Measurements from ENCODE around the gene GON7.
A peak's percentile ranks its signal among the peaks of the same experiment; 100 is the strongest.

GON7 gene

GRCh38 chr14:93219103-93219726, 12.3 kb upstream of the GON7 start:
- Histone ChIP-seq H3K36me3 (ENCODE audit: low read depth) (peaks cover 90% of the 10 kb centered on the region), H3K9me3 (ENCODE audit: severe bottlenecking) (no peaks in the 10 kb centered on the region), H3K4me3 (ENCODE audit: severe bottlenecking) (no peak overlapping the region), H3K27ac (ENCODE audit: poor library complexity, severe bottlenecking) (no peak overlapping the region), H3K27me3 (ENCODE audit: insufficient read depth, poor library complexity, severe bottlenecking) (no peaks in the 10 kb centered on the region), H3K4me1 (ENCODE audit: insufficient read depth, poor library complexity, severe bottlenecking) (no peaks in the 10 kb centered on the region)
- no peak for DNase-seq (ENCODE audit: low spot score)
- TF ChIP-seq, protein P1, sequence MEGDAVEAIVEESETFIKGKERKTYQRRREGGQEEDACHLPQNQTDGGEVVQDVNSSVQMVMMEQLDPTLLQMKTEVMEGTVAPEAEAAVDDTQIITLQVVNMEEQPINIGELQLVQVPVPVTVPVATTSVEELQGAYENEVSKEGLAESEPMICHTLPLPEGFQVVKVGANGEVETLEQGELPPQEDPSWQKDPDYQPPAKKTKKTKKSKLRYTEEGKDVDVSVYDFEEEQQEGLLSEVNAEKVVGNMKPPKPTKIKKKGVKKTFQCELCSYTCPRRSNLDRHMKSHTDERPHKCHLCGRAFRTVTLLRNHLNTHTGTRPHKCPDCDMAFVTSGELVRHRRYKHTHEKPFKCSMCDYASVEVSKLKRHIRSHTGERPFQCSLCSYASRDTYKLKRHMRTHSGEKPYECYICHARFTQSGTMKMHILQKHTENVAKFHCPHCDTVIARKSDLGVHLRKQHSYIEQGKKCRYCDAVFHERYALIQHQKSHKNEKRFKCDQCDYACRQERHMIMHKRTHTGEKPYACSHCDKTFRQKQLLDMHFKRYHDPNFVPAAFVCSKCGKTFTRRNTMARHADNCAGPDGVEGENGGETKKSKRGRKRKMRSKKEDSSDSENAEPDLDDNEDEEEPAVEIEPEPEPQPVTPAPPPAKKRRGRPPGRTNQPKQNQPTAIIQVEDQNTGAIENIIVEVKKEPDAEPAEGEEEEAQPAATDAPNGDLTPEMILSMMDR (IDR thresholded peaks at IDR 0.05; ENCODE audit: poor library complexity, severe bottlenecking): peak; percentile 87
- ATAC-seq (ENCODE audit: low read depth): peak; percentile 93

- no peaks in the 10 kb centered on the region for H3K9me3 ChIP-seq (ENCODE audit: severe bottlenecking)
- DNase-seq (ENCODE audit: low spot score): no peak
- no peaks in the 10 kb centered on the region for H3K4me1 ChIP-seq (ENCODE audit: insufficient read depth, poor library complexity, severe bottlenecking)
- H3K27me3 ChIP-seq (ENCODE audit: insufficient read depth, poor library complexity, severe bottlenecking): no peaks in the 10 kb centered on the region
- no peak for ATAC-seq (ENCODE audit: low read depth)
- TF ChIP-seq, protein P1 (IDR thresholded peaks at IDR 0.05; ENCODE audit: poor library complexity, severe bottlenecking): no peak
- no peak overlapping the region for H3K4me3 ChIP-seq (ENCODE audit: severe bottlenecking)
- peaks cover 96% of the 10 kb centered on the region for H3K36me3 ChIP-seq (ENCODE audit: low read depth)
- H3K27ac ChIP-seq (ENCODE audit: poor library complexity, severe bottlenecking): no peak overlapping the region
Observed at GRCh38 chr14:93214598-93214997, 7.7 kb upstream of the GON7 start.

GRCh38 chr14:93212432-93212831, 5.6 kb upstream of the GON7 start:
- ATAC-seq (ENCODE audit: low read depth): no peak
- TF ChIP-seq, protein P1 (IDR thresholded peaks at IDR 0.05; ENCODE audit: poor library complexity, severe bottlenecking): no peak

DNA sequence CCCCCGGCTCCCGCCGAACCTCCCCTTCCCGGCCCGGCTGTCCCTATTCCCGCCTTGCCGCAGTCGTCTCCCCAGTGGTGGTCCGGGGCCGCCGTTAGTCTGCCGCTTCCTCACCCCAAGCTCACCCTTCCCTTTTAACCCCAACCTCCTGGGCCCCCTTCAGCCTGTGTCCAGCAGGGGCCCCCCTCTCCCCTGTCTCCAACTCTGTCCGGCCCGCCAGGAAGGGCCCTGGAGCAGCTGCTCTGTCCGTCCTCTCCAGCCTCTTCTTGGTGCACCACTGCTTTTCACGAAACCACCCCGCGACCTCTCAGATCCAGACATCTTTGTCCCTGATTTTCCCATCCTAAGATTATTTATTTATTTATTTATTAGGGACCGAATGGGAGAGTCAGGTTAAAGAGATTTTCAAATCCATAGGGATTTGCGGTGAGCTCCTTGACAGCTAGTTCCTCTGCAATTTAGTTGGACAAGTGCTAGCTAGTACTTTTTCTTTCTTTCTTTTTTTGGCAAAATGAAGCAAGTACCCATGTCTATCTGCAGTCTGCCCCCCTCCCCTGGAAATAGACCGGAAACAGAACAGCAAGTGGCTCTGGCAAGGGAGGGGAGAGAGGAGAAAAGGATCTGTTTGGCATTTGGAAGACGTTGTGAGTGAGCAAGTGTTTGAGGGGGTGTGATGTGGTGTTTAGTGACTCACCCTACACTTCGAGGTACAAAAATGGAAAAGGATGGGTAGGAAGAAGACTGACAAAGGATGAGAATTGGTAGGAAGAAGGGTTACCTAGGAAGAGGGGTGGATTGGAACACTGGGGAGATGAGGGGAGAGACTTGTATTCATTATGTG, 823 bp upstream of the GON7 start:
- H3K4me1 ChIP-seq (ENCODE audit: insufficient read depth, poor library complexity, severe bottlenecking): no peaks in the 10 kb centered on the region
- DNase-seq (ENCODE audit: low spot score) (peak; percentile 78), ATAC-seq (ENCODE audit: low read depth) (peak; percentile 60)
- H3K9me3 ChIP-seq (ENCODE audit: severe bottlenecking): no peaks in the 10 kb centered on the region
- TF ChIP-seq, protein P1 (IDR thresholded peaks at IDR 0.05; ENCODE audit: poor library complexity, severe bottlenecking): peak; percentile 88
- peak overlapping the region; percentile 61 for H3K27ac ChIP-seq (ENCODE audit: poor library complexity, severe bottlenecking)
- H3K27me3 ChIP-seq (ENCODE audit: insufficient read depth, poor library complexity, severe bottlenecking): no peaks in the 10 kb centered on the region
- peak overlapping the region; percentile 63 for H3K4me3 ChIP-seq (ENCODE audit: severe bottlenecking)
- H3K36me3 ChIP-seq (ENCODE audit: low read depth): peaks cover 50% of the 10 kb centered on the region

More at GRCh38 chr14:93212432-93212831, 5.6 kb upstream of the GON7 start:
- H3K9me3 ChIP-seq (ENCODE audit: severe bottlenecking): no peaks in the 10 kb centered on the region
- H3K4me3 ChIP-seq (ENCODE audit: severe bottlenecking): no peak overlapping the region
- H3K27me3 ChIP-seq (ENCODE audit: insufficient read depth, poor library complexity, severe bottlenecking): no peaks in the 10 kb centered on the region
- H3K36me3 ChIP-seq (ENCODE audit: low read depth): peaks cover 82% of the 10 kb centered on the region
- no peak overlapping the region for H3K27ac ChIP-seq (ENCODE audit: poor library complexity, severe bottlenecking)
- H3K4me1 ChIP-seq (ENCODE audit: insufficient read depth, poor library complexity, severe bottlenecking): no peaks in the 10 kb centered on the region
- DNase-seq (ENCODE audit: low spot score): no peak
